GM18511 (cell line): ENCODE results near the gene ENO1.

Experiments used
- ATAC-seq: cut with Tn5 transposase; IDR thresholded peaks from one replicate; pipeline ENCODE4 v1.9.1; 2021; ENCODE audit warnings: mild to moderate bottlenecking, moderate library complexity; ENCODE audit not compliant: unreplicated experiment

The ENO1 gene

DNA sequence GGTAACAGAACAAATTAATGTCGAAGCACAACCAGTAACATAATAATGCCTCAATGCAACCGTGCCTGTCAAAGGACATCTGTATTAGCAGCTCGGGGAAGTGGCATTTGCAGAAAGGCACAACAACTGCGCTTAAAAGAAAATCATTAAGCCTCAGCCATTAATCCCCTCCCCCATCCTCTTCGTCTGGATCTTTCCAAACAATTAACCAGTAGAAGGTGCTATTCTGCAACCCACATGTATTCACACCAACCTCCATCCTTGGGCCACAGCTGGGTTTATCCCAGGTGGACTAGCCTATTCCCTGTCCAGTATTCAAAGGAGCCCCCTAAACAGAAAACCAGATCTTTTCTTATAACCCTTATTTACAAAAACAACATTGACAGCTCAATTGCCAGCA, 63.6 kb downstream of the ENO1 start:
- no peak for ATAC-seq

DNA sequence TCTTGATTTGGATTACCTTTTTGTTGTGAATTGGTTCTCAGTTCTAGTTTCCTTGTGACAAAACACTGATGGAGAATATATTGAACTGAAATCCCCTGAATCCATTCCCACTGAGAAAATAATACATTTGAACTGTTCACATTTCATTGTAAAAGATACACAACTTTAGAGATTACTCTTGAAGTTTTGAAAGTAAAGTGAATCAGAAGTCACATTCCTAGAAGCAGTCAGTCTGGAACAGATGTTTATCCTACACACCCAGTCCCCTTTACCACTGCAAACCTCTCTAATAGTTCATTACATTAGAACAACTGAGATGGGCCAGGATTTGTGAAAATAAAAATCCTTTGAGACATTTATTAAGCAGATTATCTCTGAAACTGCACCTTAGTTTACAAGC, 64.5 kb downstream of the ENO1 start:
- ATAC-seq: no peak

DNA sequence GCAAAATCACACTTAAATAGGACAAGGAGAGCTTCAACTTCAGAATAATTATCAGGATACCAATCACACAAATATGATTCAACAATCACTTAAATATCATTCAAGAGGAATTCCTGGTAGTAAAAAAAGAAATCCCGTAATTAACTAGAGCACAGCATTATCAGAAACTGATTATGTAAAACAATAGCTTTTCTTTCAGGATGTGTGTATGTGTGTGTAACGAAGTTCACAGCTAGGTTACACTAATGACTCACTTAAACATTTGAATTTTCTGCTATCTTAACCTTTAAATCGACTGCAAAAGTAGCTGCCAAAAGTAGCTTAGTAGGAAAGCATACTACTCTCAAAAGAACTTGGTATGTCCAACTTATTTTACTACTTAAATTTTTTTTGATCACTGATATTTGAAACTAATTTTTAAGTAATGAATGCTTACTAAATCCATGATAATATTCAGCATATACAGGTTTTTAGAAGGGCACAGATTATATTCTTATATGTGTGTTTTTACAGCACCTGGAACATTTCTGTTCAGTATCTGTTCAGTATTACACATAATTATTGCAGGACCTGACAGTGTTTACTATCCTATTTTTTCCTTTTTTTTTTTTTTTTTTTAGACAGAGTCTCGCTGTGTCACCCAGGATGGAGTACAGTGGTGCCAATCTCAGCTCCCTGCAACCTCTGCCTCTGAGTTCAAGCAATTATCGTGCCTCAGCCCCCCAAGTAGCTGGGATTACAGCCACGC, 65.3 kb downstream of the ENO1 start:
- no peak for ATAC-seq

GRCh38 chr1:8812081-8812480, 66.4 kb downstream of the ENO1 start:
- ATAC-seq: no peak
